ENCODE results near the gene CHD9NB. TPM values are rescaled to one million over a fixed set of nuclear protein-coding genes. Genes with fewer than 3 reads are reported as not detected.

The CHD9NB gene
- polyA plus RNA-seq (2013, experiment 1 of 4), result 3.5 TPM
- 2.8 TPM for polyA plus RNA-seq (2013, experiment 2 of 4)
- polyA plus RNA-seq (2013, experiment 3 of 4), result 2.3 TPM
- 2.2 TPM for polyA plus RNA-seq (2013, experiment 4 of 4)

- WGBS, 2 experiments, result 63 to 100% methylated on average over 1 to 2 of the region's 2 CpGs
- Histone ChIP-seq H3K9me3 (ENCODE audit: control insufficient read depth, low read length) (no peaks in the 10 kb centered on the region), H3K36me3 (ENCODE audit: control insufficient read depth, insufficient read depth, low read length) (no peaks in the 10 kb centered on the region), H3K4me1 (ENCODE audit: control insufficient read depth, insufficient read depth, low read length) (no peaks in the 10 kb centered on the region), H3K27me3 (ENCODE audit: control insufficient read depth, insufficient read depth, low read length, poor library complexity, severe bottlenecking) (no peaks in the 10 kb centered on the region), H3K4me3 (ENCODE audit: insufficient read depth, low read depth, low read length) (no peak within 1 kb of the TSS), H3K27ac (ENCODE audit: insufficient read depth, low read depth, low read length, poor library complexity, severe bottlenecking) (no peak within 1 kb of the TSS)
Observed at GRCh38 chr16:53052519-53053501, at the start of gene CHD9NB. Gene CHD9NB (minus strand): TSS chr16:53052897. CDS start chr16:53044158, 8,739 bp downstream.

GRCh38 chr16:53100889-53101288 is 48.2 kb upstream of the CHD9NB start:
- 89 to 93% methylated on average over 1 of the region's 1 CpG for WGBS, 2 experiments
- Histone ChIP-seq H3K27me3 (ENCODE audit: control insufficient read depth, insufficient read depth, low read length, poor library complexity, severe bottlenecking) (no peaks in the 10 kb centered on the region), H3K4me1 (ENCODE audit: control insufficient read depth, insufficient read depth, low read length) (peaks cover 16% of the 10 kb centered on the region), H3K36me3 (ENCODE audit: control insufficient read depth, insufficient read depth, low read length) (no peaks in the 10 kb centered on the region), H3K27ac (ENCODE audit: insufficient read depth, low read depth, low read length, poor library complexity, severe bottlenecking) (no peak overlapping the region), H3K4me3 (ENCODE audit: insufficient read depth, low read depth, low read length) (no peak overlapping the region), H3K9me3 (ENCODE audit: control insufficient read depth, low read length) (no peaks in the 10 kb centered on the region)

- H3K27ac ChIP-seq (ENCODE audit: insufficient read depth, low read depth, low read length, poor library complexity, severe bottlenecking), result no peak overlapping the region
- H3K27me3 ChIP-seq (ENCODE audit: control insufficient read depth, insufficient read depth, low read length, poor library complexity, severe bottlenecking), result no peaks in the 10 kb centered on the region
- peaks cover 16% of the 10 kb centered on the region for H3K4me1 ChIP-seq (ENCODE audit: control insufficient read depth, insufficient read depth, low read length)
- H3K36me3 ChIP-seq (ENCODE audit: control insufficient read depth, insufficient read depth, low read length), result no peaks in the 10 kb centered on the region
- WGBS, 2 experiments, result 65 to 75% methylated on average over 9 of the region's 9 CpGs
- H3K4me3 ChIP-seq (ENCODE audit: insufficient read depth, low read depth, low read length), result no peak overlapping the region
- no peaks in the 10 kb centered on the region for H3K9me3 ChIP-seq (ENCODE audit: control insufficient read depth, low read length)
Observed at GRCh38 chr16:53100131-53100748, 47.5 kb upstream of the CHD9NB start.

- Histone ChIP-seq H3K27me3 (ENCODE audit: control insufficient read depth, insufficient read depth, low read length, poor library complexity, severe bottlenecking) (no peaks in the 10 kb centered on the region), H3K27ac (ENCODE audit: insufficient read depth, low read depth, low read length, poor library complexity, severe bottlenecking) (peak overlapping the region; percentile 76), H3K36me3 (ENCODE audit: control insufficient read depth, insufficient read depth, low read length) (no peaks in the 10 kb centered on the region), H3K4me3 (ENCODE audit: insufficient read depth, low read depth, low read length) (peak overlapping the region; percentile 35), H3K9me3 (ENCODE audit: control insufficient read depth, low read length) (no peaks in the 10 kb centered on the region), H3K4me1 (ENCODE audit: control insufficient read depth, insufficient read depth, low read length) (peaks cover 16% of the 10 kb centered on the region)
- WGBS, 2 experiments, result 4 to 5% methylated on average over 26 of the region's 26 CpGs
Observed at GRCh38 chr16:53099318-53100130, 46.8 kb upstream of the CHD9NB start.

- Histone ChIP-seq H3K27me3 (ENCODE audit: control insufficient read depth, insufficient read depth, low read length, poor library complexity, severe bottlenecking) (no peaks in the 10 kb centered on the region), H3K27ac (ENCODE audit: insufficient read depth, low read depth, low read length, poor library complexity, severe bottlenecking) (peak overlapping the region; percentile 76), H3K36me3 (ENCODE audit: control insufficient read depth, insufficient read depth, low read length) (no peaks in the 10 kb centered on the region), H3K4me1 (ENCODE audit: control insufficient read depth, insufficient read depth, low read length) (peaks cover 16% of the 10 kb centered on the region), H3K9me3 (ENCODE audit: control insufficient read depth, low read length) (no peaks in the 10 kb centered on the region), H3K4me3 (ENCODE audit: insufficient read depth, low read depth, low read length) (no peak overlapping the region)
- 28 to 29% methylated on average over 16 of the region's 16 CpGs for WGBS, 2 experiments
Observed at GRCh38 chr16:53098526-53099317, 46.0 kb upstream of the CHD9NB start.

- H3K9me3 ChIP-seq (ENCODE audit: control insufficient read depth, low read length), result no peaks in the 10 kb centered on the region
- WGBS, 2 experiments, result 68 to 71% methylated on average over 4 of the region's 4 CpGs
Observed at GRCh38 chr16:53097190-53097589, 44.5 kb upstream of the CHD9NB start.

GRCh38 chr16:53094013-53094630 is 41.4 kb upstream of the CHD9NB start:
- Histone ChIP-seq H3K4me1 (ENCODE audit: control insufficient read depth, insufficient read depth, low read length) (peaks cover 24% of the 10 kb centered on the region), H3K4me3 (ENCODE audit: insufficient read depth, low read depth, low read length) (no peak overlapping the region), H3K27me3 (ENCODE audit: control insufficient read depth, insufficient read depth, low read length, poor library complexity, severe bottlenecking) (no peaks in the 10 kb centered on the region), H3K9me3 (ENCODE audit: control insufficient read depth, low read length) (no peaks in the 10 kb centered on the region), H3K36me3 (ENCODE audit: control insufficient read depth, insufficient read depth, low read length) (no peaks in the 10 kb centered on the region), H3K27ac (ENCODE audit: insufficient read depth, low read depth, low read length, poor library complexity, severe bottlenecking) (no peak overlapping the region)
- 81% methylated on average over 10 of the region's 10 CpGs for WGBS, 2 experiments

More at GRCh38 chr16:53097190-53097589, 44.5 kb upstream of the CHD9NB start:
- Histone ChIP-seq H3K27ac (ENCODE audit: insufficient read depth, low read depth, low read length, poor library complexity, severe bottlenecking) (no peak overlapping the region), H3K4me3 (ENCODE audit: insufficient read depth, low read depth, low read length) (no peak overlapping the region), H3K4me1 (ENCODE audit: control insufficient read depth, insufficient read depth, low read length) (peaks cover 16% of the 10 kb centered on the region), H3K27me3 (ENCODE audit: control insufficient read depth, insufficient read depth, low read length, poor library complexity, severe bottlenecking) (no peaks in the 10 kb centered on the region), H3K36me3 (ENCODE audit: control insufficient read depth, insufficient read depth, low read length) (no peaks in the 10 kb centered on the region)

- no peak overlapping the region for H3K4me3 ChIP-seq (ENCODE audit: insufficient read depth, low read depth, low read length)
- H3K36me3 ChIP-seq (ENCODE audit: control insufficient read depth, insufficient read depth, low read length), result no peaks in the 10 kb centered on the region
- no peak overlapping the region for H3K27ac ChIP-seq (ENCODE audit: insufficient read depth, low read depth, low read length, poor library complexity, severe bottlenecking)
- 93 to 95% methylated on average over 5 of the region's 5 CpGs for WGBS, 2 experiments
- H3K9me3 ChIP-seq (ENCODE audit: control insufficient read depth, low read length), result no peaks in the 10 kb centered on the region
- peaks cover 19% of the 10 kb centered on the region for H3K4me1 ChIP-seq (ENCODE audit: control insufficient read depth, insufficient read depth, low read length)
- H3K27me3 ChIP-seq (ENCODE audit: control insufficient read depth, insufficient read depth, low read length, poor library complexity, severe bottlenecking), result no peaks in the 10 kb centered on the region
Observed at GRCh38 chr16:53093162-53093744, 40.6 kb upstream of the CHD9NB start.

GRCh38 chr16:53092284-53092683 is 39.6 kb upstream of the CHD9NB start:
- peaks cover 19% of the 10 kb centered on the region for H3K4me1 ChIP-seq (ENCODE audit: control insufficient read depth, insufficient read depth, low read length)
- H3K4me3 ChIP-seq (ENCODE audit: insufficient read depth, low read depth, low read length), result no peak overlapping the region
- H3K27ac ChIP-seq (ENCODE audit: insufficient read depth, low read depth, low read length, poor library complexity, severe bottlenecking), result no peak overlapping the region

More at GRCh38 chr16:53092284-53092683, 39.6 kb upstream of the CHD9NB start:
- 38 to 46% methylated on average over 2 of the region's 2 CpGs for WGBS, 2 experiments
- no peaks in the 10 kb centered on the region for H3K36me3 ChIP-seq (ENCODE audit: control insufficient read depth, insufficient read depth, low read length)
- H3K9me3 ChIP-seq (ENCODE audit: control insufficient read depth, low read length), result no peaks in the 10 kb centered on the region
- H3K27me3 ChIP-seq (ENCODE audit: control insufficient read depth, insufficient read depth, low read length, poor library complexity, severe bottlenecking), result no peaks in the 10 kb centered on the region
